ENCODE data around the gene MRPS22. TPM values are rescaled to one million over a fixed set of nuclear protein-coding genes. Genes with fewer than 3 reads are reported as not detected.

MRPS22 gene
- total RNA-seq: 10 to 100 TPM; 39.4 to 52.0 (median 46.4) TPM
- long read RNA-seq, donor 1, transcript MRPS22-201 (8 exons, 1,120 nt): major isoform, 20 of 29 reads
- long read RNA-seq, donor 1, partial matches to known transcripts: 1 of 29 reads
- long read RNA-seq, donor 1, other reads (novel, unspliced or antisense): 3 of 29 reads
- long read RNA-seq, donor 2, transcript MRPS22-202 (8 exons, 1,099 nt): minor isoform, 5 of 44 reads
- long read RNA-seq, donor 2, transcript MRPS22-201 (8 exons, 1,120 nt): major isoform, 35 of 44 reads
- long read RNA-seq, donor 2, partial matches to known transcripts: 0 of 44 reads
- long read RNA-seq, donor 2, other reads (novel, unspliced or antisense): 2 of 44 reads

DNA sequence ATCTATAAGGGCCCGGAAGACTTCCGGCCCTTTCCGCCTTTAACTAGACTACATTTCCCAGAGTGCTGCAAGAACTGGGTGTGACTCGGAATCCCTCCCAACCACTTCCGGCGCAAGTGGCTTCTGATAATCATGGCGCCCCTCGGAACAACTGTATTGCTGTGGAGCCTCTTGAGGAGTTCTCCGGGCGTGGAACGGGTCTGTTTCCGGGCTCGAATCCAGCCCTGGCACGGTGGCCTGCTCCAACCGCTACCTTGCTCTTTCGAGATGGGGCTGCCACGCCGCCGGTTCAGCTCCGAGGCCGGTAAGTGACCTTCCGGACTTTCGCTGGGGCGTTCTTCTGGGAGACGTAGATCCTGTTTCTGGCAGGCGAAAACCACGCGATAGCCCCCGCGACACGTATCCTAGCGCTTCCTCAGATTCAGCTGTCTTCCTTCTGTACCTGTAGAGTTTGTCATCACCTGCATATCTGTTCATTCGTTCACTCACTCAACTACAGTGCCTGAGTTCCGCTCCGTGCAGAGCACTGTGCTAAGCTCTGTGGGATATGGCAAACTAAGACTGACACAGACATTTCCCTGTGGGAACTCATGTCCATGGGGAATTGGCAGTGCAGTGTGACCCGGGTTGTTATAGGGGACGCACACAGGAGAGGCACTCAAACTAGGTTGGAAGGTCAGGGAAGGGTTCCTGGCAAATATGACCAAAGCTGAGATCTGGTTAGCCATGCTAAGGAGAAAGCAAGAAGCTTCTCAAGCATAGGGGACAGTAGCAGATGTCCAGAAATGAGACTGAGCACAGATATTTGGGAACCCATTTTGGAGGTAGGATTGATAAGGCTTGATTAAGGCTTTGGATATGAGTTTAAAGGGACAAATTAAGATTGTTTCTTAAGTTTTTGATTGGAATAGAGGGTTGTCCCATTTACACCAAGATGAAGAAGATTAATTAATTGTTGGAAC lies at the start of gene MRPS22:
Gene MRPS22, plus strand, starts transcription at position 126 of the 962 bp plus-strand sequence. Its CDS starts 7 bp downstream, at position 133.
- Histone ChIP-seq H3K4me1 (ENCODE audit: low read depth) (peaks cover 12% of the 10 kb centered on the region), H3K4me3 (peak within 1 kb of the TSS; percentile 90), H3K9me3 (no peaks in the 10 kb centered on the region), H3K36me3 (ENCODE audit: low read depth) (no peaks in the 10 kb centered on the region)
- DNase-seq: peak; percentile 81 to 89 (median 85)
- TF ChIP-seq, protein P1, sequence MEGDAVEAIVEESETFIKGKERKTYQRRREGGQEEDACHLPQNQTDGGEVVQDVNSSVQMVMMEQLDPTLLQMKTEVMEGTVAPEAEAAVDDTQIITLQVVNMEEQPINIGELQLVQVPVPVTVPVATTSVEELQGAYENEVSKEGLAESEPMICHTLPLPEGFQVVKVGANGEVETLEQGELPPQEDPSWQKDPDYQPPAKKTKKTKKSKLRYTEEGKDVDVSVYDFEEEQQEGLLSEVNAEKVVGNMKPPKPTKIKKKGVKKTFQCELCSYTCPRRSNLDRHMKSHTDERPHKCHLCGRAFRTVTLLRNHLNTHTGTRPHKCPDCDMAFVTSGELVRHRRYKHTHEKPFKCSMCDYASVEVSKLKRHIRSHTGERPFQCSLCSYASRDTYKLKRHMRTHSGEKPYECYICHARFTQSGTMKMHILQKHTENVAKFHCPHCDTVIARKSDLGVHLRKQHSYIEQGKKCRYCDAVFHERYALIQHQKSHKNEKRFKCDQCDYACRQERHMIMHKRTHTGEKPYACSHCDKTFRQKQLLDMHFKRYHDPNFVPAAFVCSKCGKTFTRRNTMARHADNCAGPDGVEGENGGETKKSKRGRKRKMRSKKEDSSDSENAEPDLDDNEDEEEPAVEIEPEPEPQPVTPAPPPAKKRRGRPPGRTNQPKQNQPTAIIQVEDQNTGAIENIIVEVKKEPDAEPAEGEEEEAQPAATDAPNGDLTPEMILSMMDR (IDR thresholded peaks at IDR 0.05): no peak
- intact Hi-C loops (cut with DNase I, micrococcal nuclease): no loop called here
- ATAC-seq: peak; percentile 98

DNA sequence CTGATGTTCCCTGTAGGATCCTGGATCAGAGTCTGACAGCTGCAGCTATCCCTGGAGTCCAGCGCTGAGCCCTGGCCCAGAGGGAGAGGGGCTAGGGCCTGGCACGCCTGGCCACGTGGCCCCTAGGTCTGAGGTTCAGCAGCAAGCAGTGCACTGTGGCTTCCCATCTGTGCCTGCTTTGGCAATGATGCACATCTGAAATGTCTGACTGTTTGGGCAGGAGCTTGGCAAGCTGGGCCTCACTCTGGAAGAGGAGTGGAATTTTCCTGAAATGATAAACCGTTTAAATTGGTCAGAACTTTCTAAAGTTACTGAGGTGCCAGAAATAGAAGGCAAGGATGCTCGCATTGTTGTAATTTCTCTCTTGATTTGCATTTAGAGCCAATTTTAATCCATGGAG lies 48.8 kb upstream of the MRPS22 start:
- TF ChIP-seq, protein P1 (IDR thresholded peaks at IDR 0.05): no peak
- intact Hi-C loops (cut with DNase I, micrococcal nuclease): no loop called here
- Histone ChIP-seq H3K9me3 (no peaks in the 10 kb centered on the region), H3K4me1 (ENCODE audit: low read depth) (no peaks in the 10 kb centered on the region), H3K36me3 (ENCODE audit: low read depth) (no peaks in the 10 kb centered on the region), H3K4me3 (no peak overlapping the region)
- DNase-seq (no peak), ATAC-seq (no peak)

DNA sequence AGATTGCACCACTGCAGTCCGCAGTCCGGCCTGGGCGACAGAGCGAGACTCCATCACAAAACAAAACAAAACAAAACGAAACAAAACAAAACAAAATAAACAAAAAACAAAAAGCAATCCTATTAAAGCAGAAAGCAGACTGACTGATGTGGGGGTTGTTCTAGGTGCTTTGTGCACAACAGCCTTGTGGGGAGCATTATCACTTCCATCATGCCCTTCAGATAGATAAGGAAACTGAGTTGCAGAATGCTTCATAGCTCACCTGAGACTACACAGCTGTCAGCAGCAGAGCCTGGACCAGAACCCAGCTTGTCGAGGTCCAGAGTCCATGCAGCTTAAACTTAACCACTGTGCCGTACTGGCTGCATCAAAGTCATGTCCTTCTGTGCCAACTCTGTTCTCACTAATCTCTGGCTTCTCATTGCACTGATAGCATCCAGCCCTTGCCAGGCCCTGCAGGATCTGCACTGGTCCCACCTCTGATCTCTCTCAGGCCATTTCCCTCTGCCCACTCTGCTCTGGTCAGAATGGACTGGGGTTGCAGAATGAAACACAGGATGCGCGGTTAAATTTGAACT lies 47.6 kb upstream of the MRPS22 start:
- DNase-seq (no peak), ATAC-seq (no peak)
- H3K4me3 ChIP-seq: no peak overlapping the region
- no peaks in the 10 kb centered on the region for H3K4me1 ChIP-seq (ENCODE audit: low read depth)
- no peaks in the 10 kb centered on the region for H3K9me3 ChIP-seq
- TF ChIP-seq, protein P1 (IDR thresholded peaks at IDR 0.05): no peak
- no peaks in the 10 kb centered on the region for H3K36me3 ChIP-seq (ENCODE audit: low read depth)
- intact Hi-C loops (cut with DNase I, micrococcal nuclease): no loop called here

DNA sequence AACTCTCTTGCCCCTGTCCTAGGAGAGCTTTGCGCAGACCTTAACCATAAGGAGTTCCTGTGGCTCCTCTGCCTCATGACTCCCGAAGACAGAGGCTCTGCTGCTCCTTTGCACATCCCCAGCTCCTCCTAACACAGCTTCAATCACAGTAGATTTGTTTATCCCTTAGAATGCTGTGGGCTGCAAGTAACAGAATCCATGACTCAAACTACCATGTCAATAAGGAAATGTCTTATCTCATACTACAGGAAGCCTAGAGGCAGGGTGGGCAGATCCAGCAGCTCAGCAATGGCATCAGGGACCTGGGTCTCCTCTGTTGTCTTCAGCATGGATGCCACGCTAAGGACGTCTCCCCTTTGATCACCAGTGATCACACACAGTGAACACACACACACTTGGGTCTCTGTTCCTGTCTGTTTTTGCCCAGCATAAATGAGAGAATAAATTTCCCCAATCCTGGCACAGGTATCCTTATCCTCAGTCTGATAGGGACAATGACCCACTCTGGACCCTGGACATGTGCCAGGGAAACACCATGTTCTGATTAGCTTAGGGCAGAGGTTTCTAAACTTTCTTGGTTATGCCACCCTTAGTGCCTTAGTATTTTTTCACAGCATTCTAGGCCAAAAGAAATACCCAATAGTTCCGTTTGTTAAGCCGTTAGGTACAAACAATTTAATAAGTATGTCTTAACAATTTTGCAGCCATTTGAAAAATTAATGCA lies 46.1 kb upstream of the MRPS22 start:
- no peaks in the 10 kb centered on the region for H3K4me1 ChIP-seq (ENCODE audit: low read depth)
- no peak for ATAC-seq
- H3K9me3 ChIP-seq: no peaks in the 10 kb centered on the region
- no peak for DNase-seq
- no peaks in the 10 kb centered on the region for H3K36me3 ChIP-seq (ENCODE audit: low read depth)
- TF ChIP-seq, protein P1 (IDR thresholded peaks at IDR 0.05): no peak
- intact Hi-C loops (cut with DNase I, micrococcal nuclease): no loop called here
- H3K4me3 ChIP-seq: no peak overlapping the region
